ENCODE data around the gene CHMP4A. TPM values are rescaled to one million over a fixed set of nuclear protein-coding genes. Genes with fewer than 3 reads are reported as not detected.

Gene CHMP4A
- total RNA-seq, 1 experiment from 2014 or later, result 34.6 TPM

DNA sequence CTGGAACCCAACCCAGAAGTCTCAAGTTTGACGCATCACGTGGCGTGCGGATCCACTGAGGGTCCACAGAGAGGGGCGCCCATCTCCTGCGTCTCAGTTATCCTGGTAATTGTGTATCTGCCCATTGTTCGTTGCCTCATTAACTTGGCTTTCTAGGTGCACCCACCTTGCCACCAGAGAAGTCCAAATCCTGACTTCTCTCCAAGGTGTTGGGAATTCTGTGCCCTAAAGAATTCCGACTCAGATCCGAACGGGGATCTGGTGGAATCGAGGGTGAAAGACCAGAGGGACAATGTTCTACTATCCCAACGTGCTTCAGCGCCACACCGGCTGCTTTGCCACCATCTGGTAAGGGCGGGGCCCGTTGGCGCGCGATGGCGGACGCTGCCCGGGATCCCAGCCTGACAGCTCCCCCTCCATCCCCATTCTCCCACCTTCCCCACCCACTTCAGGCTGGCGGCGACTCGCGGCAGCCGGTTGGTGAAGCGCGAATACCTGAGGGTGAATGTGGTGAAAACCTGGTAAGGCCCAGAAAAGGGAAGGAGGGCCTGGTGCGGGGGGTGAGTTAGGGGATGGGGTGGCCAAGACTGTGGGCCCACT lies 40.9 kb downstream of the CHMP4A start:
- no peaks in the 10 kb centered on the region for H3K9me3 ChIP-seq (ENCODE audit: control insufficient read depth in 1 of 2, insufficient read depth in 1 of 2, low read depth in 1 of 2, low read length in 2 of 2)
- no peaks in the 10 kb centered on the region for H3K36me3 ChIP-seq (ENCODE audit: control insufficient read depth in 1 of 2, insufficient read depth in 2 of 2, low read length in 2 of 2)
- H3K27ac ChIP-seq (ENCODE audit: low read depth, low read length), result no peak overlapping the region
- DNase-seq (ENCODE audit: low read depth, low spot score), result no peak
- no TSS peak for BruUV-seq (replicated peaks)
- H3K79me2 ChIP-seq (ENCODE audit: insufficient read depth, low read length), result no peaks in the 10 kb centered on the region
- H2AFZ ChIP-seq (ENCODE audit: low read depth, low read length, poor library complexity, severe bottlenecking), result no peak overlapping the region
- no peaks in the 10 kb centered on the region for H4K20me1 ChIP-seq (ENCODE audit: insufficient read depth)
- POLR2A ChIA-PET, result no interaction called here
- H3K4me3 ChIP-seq (replicated peaks in 1 of 2; ENCODE audit: low read depth in 1 of 2, low read length in 2 of 2), result no peak overlapping the region
- H3K9ac ChIP-seq (ENCODE audit: low read length), result no peak overlapping the region
- no peak for TF ChIP-seq POLR2A (IDR thresholded peaks at IDR 0.05; ENCODE audit: borderline replicate concordance, extremely low read depth, insufficient read depth, insufficient read length)
- no peak for TF ChIP-seq ZFX (IDR thresholded peaks at IDR 0.05)
- no peak for TF ChIP-seq YY1 (IDR thresholded peaks at IDR 0.05; ENCODE audit: extremely low read depth, insufficient replicate concordance, low read depth, low read length)
- TF ChIP-seq EGR1 (IDR thresholded peaks at IDR 0.05; ENCODE audit: low read depth), result no peak
- no peak for TF ChIP-seq ZNF274 (IDR thresholded peaks at IDR 0.05; ENCODE audit: low read depth, low read length)
- no peak for TF ChIP-seq TCF7L2 (IDR thresholded peaks at IDR 0.05; ENCODE audit: borderline replicate concordance, extremely low read depth, insufficient read depth, insufficient read length)
- CTCF ChIA-PET, result no interaction called here
- H3K9me2 ChIP-seq (ENCODE audit: insufficient read depth), result no peaks in the 10 kb centered on the region
- no peak overlapping the region for H3K4me2 ChIP-seq (ENCODE audit: low read length)
- H3K27me3 ChIP-seq (ENCODE audit: insufficient read depth, low read length), result no peaks in the 10 kb centered on the region
- intact Hi-C loops (cut with micrococcal nuclease), result no loop called here
- H3K4me1 ChIP-seq (ENCODE audit: control insufficient read depth in 1 of 2, insufficient read depth in 2 of 2, low read length in 2 of 2), result no peaks in the 10 kb centered on the region
- RAD21 ChIA-PET (ENCODE audit: low non-redundant PET in 1 of 2, low total read pairs in 2 of 2, uncharacterized antibody in 2 of 2, unreplicated experiment in 2 of 2), result no interaction called here
- no peak for ATAC-seq

DNA sequence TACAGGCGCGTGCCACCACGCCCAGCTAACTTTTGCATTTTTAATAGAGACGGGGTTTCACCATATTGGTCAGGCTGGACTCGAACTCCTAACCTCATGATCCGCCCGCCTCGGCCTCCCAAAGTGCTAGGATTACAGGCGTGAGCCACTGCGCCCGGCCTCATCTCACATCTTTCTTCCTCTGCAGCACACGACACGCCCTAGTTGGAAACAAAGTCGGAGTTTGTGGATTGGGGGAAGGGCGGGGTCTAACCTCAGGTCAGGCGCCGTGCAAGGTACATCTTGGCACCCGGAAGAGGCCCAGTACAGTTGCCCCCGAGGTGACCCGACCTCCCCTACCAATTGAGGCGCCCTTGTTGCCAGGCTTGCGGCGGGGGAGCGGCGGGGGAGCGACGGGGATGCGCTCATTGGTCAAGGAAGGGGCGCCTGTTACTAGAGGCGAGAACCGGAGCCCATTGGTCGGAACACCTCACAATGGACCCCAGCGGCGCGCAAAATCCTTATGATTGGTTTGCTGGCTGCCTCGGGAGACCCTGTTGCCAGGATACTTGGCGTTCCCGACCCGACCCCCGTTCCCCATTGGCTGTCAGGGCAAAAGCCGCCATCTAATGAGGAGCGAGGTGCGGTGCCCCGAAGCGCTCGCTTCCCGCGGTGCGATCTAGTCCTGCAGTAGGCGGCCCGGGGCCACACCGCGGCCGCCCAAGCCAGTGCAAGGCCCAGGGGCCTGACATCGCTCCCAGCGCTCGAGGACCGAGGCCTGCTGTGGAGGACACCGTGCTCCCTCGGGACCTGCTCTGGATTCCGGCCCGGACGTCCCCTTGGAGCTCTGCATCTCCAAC lies 41.6 kb downstream of the CHMP4A start, which contains the start of gene REC8:
Gene REC8, plus strand, starts transcription at position 659 of the 839 bp plus-strand sequence. CDS start 473 bp downstream, outside the sequence.
- Histone ChIP-seq H3K36me3 (ENCODE audit: control insufficient read depth in 1 of 2, insufficient read depth in 2 of 2, low read length in 2 of 2) (no peaks in the 10 kb centered on the region), H3K9ac (ENCODE audit: low read length) (no peak within 1 kb of the TSS), H3K79me2 (ENCODE audit: insufficient read depth, low read length) (no peaks in the 10 kb centered on the region), H3K9me3 (ENCODE audit: control insufficient read depth in 1 of 2, insufficient read depth in 1 of 2, low read depth in 1 of 2, low read length in 2 of 2) (no peaks in the 10 kb centered on the region), H2AFZ (ENCODE audit: low read depth, low read length, poor library complexity, severe bottlenecking) (no peak within 1 kb of the TSS), H3K4me1 (ENCODE audit: control insufficient read depth in 1 of 2, insufficient read depth in 2 of 2, low read length in 2 of 2) (no peaks in the 10 kb centered on the region), H4K20me1 (ENCODE audit: insufficient read depth) (no peaks in the 10 kb centered on the region), H3K9me2 (ENCODE audit: insufficient read depth) (no peaks in the 10 kb centered on the region), H3K27me3 (ENCODE audit: insufficient read depth, low read length) (no peaks in the 10 kb centered on the region), H3K27ac (ENCODE audit: low read depth, low read length) (no peak within 1 kb of the TSS), H3K4me3 (replicated peaks in 1 of 2; ENCODE audit: low read depth in 1 of 2, low read length in 2 of 2) (no peak within 1 kb of the TSS), H3K4me2 (ENCODE audit: low read length) (no peak within 1 kb of the TSS)
- CTCF ChIA-PET, result no interaction called here
- intact Hi-C loops (cut with micrococcal nuclease), result no loop called here
- DNase-seq (ENCODE audit: low read depth, low spot score) (no peak), ATAC-seq (no peak)
- POLR2A ChIA-PET, result no interaction called here
- BruUV-seq (replicated peaks), result no TSS peak
- RAD21 ChIA-PET (ENCODE audit: low non-redundant PET in 1 of 2, low total read pairs in 2 of 2, uncharacterized antibody in 2 of 2, unreplicated experiment in 2 of 2), result no interaction called here
- TF ChIP-seq, protein P1, sequence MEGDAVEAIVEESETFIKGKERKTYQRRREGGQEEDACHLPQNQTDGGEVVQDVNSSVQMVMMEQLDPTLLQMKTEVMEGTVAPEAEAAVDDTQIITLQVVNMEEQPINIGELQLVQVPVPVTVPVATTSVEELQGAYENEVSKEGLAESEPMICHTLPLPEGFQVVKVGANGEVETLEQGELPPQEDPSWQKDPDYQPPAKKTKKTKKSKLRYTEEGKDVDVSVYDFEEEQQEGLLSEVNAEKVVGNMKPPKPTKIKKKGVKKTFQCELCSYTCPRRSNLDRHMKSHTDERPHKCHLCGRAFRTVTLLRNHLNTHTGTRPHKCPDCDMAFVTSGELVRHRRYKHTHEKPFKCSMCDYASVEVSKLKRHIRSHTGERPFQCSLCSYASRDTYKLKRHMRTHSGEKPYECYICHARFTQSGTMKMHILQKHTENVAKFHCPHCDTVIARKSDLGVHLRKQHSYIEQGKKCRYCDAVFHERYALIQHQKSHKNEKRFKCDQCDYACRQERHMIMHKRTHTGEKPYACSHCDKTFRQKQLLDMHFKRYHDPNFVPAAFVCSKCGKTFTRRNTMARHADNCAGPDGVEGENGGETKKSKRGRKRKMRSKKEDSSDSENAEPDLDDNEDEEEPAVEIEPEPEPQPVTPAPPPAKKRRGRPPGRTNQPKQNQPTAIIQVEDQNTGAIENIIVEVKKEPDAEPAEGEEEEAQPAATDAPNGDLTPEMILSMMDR (IDR thresholded peaks at IDR 0.05 in 2 of 3, conservative IDR thresholded peaks at IDR 0.05 in 1 of 3; ENCODE audit: borderline replicate concordance in 1 of 3, insufficient read depth in 1 of 3, low read depth in 2 of 3, low read length in 2 of 3), result no peak
- TF ChIP-seq CBX3 (IDR thresholded peaks at IDR 0.05; ENCODE audit: low read depth) (no peak), POLR2AphosphoS5 (IDR thresholded peaks at IDR 0.05; ENCODE audit: low read depth, low read length) (no peak), SIN3A (IDR thresholded peaks at IDR 0.05; ENCODE audit: low read depth) (no peak), EZH2phosphoT487 (IDR thresholded peaks at IDR 0.05; ENCODE audit: borderline replicate concordance) (no peak), POLR2A (IDR thresholded peaks at IDR 0.05; ENCODE audit: borderline replicate concordance, extremely low read depth, insufficient read depth, insufficient read length) (no peak), FOSL1 (IDR thresholded peaks at IDR 0.05; ENCODE audit: low read depth) (no peak), ZFX (IDR thresholded peaks at IDR 0.05) (no peak), TCF7L2 (IDR thresholded peaks at IDR 0.05; ENCODE audit: borderline replicate concordance, extremely low read depth, insufficient read depth, insufficient read length) (no peak), SRF (IDR thresholded peaks at IDR 0.05; ENCODE audit: low read depth) (no peak), EZH2 (IDR thresholded peaks at IDR 0.05) (no peak)
- TF ChIP-seq, protein P2, sequence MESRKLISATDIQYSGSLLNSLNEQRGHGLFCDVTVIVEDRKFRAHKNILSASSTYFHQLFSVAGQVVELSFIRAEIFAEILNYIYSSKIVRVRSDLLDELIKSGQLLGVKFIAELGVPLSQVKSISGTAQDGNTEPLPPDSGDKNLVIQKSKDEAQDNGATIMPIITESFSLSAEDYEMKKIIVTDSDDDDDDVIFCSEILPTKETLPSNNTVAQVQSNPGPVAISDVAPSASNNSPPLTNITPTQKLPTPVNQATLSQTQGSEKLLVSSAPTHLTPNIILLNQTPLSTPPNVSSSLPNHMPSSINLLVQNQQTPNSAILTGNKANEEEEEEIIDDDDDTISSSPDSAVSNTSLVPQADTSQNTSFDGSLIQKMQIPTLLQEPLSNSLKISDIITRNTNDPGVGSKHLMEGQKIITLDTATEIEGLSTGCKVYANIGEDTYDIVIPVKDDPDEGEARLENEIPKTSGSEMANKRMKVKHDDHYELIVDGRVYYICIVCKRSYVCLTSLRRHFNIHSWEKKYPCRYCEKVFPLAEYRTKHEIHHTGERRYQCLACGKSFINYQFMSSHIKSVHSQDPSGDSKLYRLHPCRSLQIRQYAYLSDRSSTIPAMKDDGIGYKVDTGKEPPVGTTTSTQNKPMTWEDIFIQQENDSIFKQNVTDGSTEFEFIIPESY (IDR thresholded peaks at IDR 0.05; ENCODE audit: extremely low read depth, insufficient replicate concordance, low read length), result no peak

Measured in HCT116 (cell line).